PC-3 (cell line): Measurements from ENCODE around the gene SLC19A2.

Source experiments
- CTCF ChIP-seq: fragments of 300-600 bp; sonication (generic); conservative IDR thresholded peaks from 2 replicates; pipeline ENCODE4 v1.5.1; 2017; ENCODE audit warnings: antibody characterized with exemption, low read depth, mild to moderate bottlenecking, low read length
- EZH2 ChIP-seq: fragments of 300-600 bp; sonication (generic); IDR thresholded peaks from one replicate; pipeline ENCODE4 v1.6.1; 2017; ENCODE audit warnings: antibody characterized with exemption, mild to moderate bottlenecking, low read length; ENCODE audit not compliant: unreplicated experiment

GRCh38 chr1:169461390-169462000 lies 24.2 kb downstream of the SLC19A2 start:
- TF ChIP-seq EZH2 (no peak), CTCF (no peak)
